ENCODE results near the gene FLNA.
A peak's percentile ranks its signal among the peaks of the same experiment; 100 is the strongest.

The FLNA gene

GRCh38 chrX:154320406-154320805 is 54.0 kb downstream of the FLNA start:
- TF ChIP-seq YY1 (IDR thresholded peaks at IDR 0.05; ENCODE audit: low read depth) = no peak
- TF ChIP-seq TEAD4 (IDR thresholded peaks at IDR 0.05) = no peak
- no peak for TF ChIP-seq RAD21 (IDR thresholded peaks at IDR 0.05; ENCODE audit: low read depth)
- TF ChIP-seq ZBTB7A (IDR thresholded peaks at IDR 0.05; ENCODE audit: low read depth) = no peak
- TF ChIP-seq USF1 (IDR thresholded peaks at IDR 0.05) = no peak
- TF ChIP-seq CEBPB (IDR thresholded peaks at IDR 0.05) = no peak
- TF ChIP-seq CREB1 (IDR thresholded peaks at IDR 0.05; ENCODE audit: low read depth) = no peak
- no peak for TF ChIP-seq FOXM1 (IDR thresholded peaks at IDR 0.05; ENCODE audit: borderline replicate concordance, low read depth)

GRCh38 chrX:154317391-154317995 is 56.9 kb downstream of the FLNA start:
- peak; percentile 16; the same call in 1 of the 2 replicates for TF ChIP-seq RAD21 (IDR thresholded peaks at IDR 0.05; ENCODE audit: low read depth)
- TF ChIP-seq CREB1 (IDR thresholded peaks at IDR 0.05; ENCODE audit: low read depth) = no peak

GRCh38 chrX:154315416-154315815 is 59.0 kb downstream of the FLNA start:
- no peak for TF ChIP-seq RAD21 (IDR thresholded peaks at IDR 0.05; ENCODE audit: low read depth)
- no peak for TF ChIP-seq EGR1 (IDR thresholded peaks at IDR 0.05)
- no peak for TF ChIP-seq EP300 (IDR thresholded peaks at IDR 0.05; ENCODE audit: borderline replicate concordance)
- TF ChIP-seq NFIC (IDR thresholded peaks at IDR 0.05) = no peak
- no peak for TF ChIP-seq ZBTB7A (IDR thresholded peaks at IDR 0.05; ENCODE audit: low read depth)
- no peak for TF ChIP-seq MAX (IDR thresholded peaks at IDR 0.05)
- TF ChIP-seq CEBPB (IDR thresholded peaks at IDR 0.05) = no peak
- TF ChIP-seq FOXM1 (IDR thresholded peaks at IDR 0.05; ENCODE audit: borderline replicate concordance, low read depth) = no peak
- TF ChIP-seq REST (IDR thresholded peaks at IDR 0.05; ENCODE audit: low read depth) = no peak

- TF ChIP-seq TAF1 (IDR thresholded peaks at IDR 0.05; ENCODE audit: low read depth) = no peak
- TF ChIP-seq RAD21 (IDR thresholded peaks at IDR 0.05; ENCODE audit: low read depth) = no peak
- no peak for TF ChIP-seq CEBPB (IDR thresholded peaks at IDR 0.05)
- TF ChIP-seq USF1 (IDR thresholded peaks at IDR 0.05) = no peak
- TF ChIP-seq EP300 (IDR thresholded peaks at IDR 0.05; ENCODE audit: borderline replicate concordance) = no peak
- TF ChIP-seq EGR1 (IDR thresholded peaks at IDR 0.05) = no peak
- no peak for TF ChIP-seq YY1 (IDR thresholded peaks at IDR 0.05; ENCODE audit: low read depth)
- no peak for TF ChIP-seq CREB1 (IDR thresholded peaks at IDR 0.05; ENCODE audit: low read depth)
- TF ChIP-seq TCF12 (IDR thresholded peaks at IDR 0.05; ENCODE audit: low read depth) = no peak
- no peak for TF ChIP-seq FOXM1 (IDR thresholded peaks at IDR 0.05; ENCODE audit: borderline replicate concordance, low read depth)
- no peak for TF ChIP-seq MAX (IDR thresholded peaks at IDR 0.05)
- no peak for TF ChIP-seq TEAD4 (IDR thresholded peaks at IDR 0.05)
- no peak for TF ChIP-seq REST (IDR thresholded peaks at IDR 0.05; ENCODE audit: low read depth)
- no peak for TF ChIP-seq NFIC (IDR thresholded peaks at IDR 0.05)
- no peak for TF ChIP-seq ZBTB7A (IDR thresholded peaks at IDR 0.05; ENCODE audit: low read depth)
Measured at GRCh38 chrX:154313147-154313546, 61.3 kb downstream of the FLNA start.

- TF ChIP-seq EGR1 (IDR thresholded peaks at IDR 0.05) (no peak), MAX (IDR thresholded peaks at IDR 0.05) (no peak), EP300 (IDR thresholded peaks at IDR 0.05; ENCODE audit: borderline replicate concordance) (no peak), TCF12 (IDR thresholded peaks at IDR 0.05; ENCODE audit: low read depth) (no peak), YY1 (IDR thresholded peaks at IDR 0.05; ENCODE audit: low read depth) (no peak), TEAD4 (IDR thresholded peaks at IDR 0.05) (no peak), CEBPB (IDR thresholded peaks at IDR 0.05) (no peak)
Measured at GRCh38 chrX:154312116-154312515, 62.3 kb downstream of the FLNA start.

All from Ishikawa (cell line).